ENCODE data around the gene FUT6.

FUT6 gene

DNA sequence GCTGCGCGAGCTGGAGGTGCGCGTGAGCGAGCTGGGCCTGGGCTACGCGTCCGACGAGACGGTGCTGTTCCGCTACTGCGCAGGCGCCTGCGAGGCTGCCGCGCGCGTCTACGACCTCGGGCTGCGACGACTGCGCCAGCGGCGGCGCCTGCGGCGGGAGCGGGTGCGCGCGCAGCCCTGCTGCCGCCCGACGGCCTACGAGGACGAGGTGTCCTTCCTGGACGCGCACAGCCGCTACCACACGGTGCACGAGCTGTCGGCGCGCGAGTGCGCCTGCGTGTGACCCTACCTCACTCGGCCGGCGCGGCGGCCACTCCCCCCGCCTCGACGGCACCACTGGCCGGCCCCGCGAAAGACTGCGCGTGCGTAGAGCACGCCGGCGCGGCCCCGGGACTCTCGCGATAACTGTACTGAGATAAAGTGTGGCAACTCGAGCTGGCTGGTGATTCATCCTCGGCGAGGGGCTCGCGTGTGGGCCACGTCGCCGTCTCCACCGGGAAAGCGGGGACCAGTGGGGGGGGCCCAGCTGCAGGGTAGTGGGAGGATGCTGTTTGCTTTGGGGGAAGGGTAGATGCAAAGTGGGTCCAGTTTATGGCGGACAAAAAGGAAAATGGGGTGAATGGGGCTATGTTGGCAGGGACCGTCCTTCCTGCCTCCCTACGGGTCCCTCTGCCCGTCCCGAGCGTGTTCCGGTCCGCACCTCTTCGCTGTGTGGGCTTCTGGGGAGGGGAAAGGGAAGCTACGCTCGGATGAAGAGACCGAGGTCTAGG is 11.4 kb downstream of the FUT6 start:
- DNase-seq: peak; percentile 85

GRCh38 chr19:5827342-5827890 is 12.1 kb downstream of the FUT6 start:
- DNase-seq: no peak

DNA sequence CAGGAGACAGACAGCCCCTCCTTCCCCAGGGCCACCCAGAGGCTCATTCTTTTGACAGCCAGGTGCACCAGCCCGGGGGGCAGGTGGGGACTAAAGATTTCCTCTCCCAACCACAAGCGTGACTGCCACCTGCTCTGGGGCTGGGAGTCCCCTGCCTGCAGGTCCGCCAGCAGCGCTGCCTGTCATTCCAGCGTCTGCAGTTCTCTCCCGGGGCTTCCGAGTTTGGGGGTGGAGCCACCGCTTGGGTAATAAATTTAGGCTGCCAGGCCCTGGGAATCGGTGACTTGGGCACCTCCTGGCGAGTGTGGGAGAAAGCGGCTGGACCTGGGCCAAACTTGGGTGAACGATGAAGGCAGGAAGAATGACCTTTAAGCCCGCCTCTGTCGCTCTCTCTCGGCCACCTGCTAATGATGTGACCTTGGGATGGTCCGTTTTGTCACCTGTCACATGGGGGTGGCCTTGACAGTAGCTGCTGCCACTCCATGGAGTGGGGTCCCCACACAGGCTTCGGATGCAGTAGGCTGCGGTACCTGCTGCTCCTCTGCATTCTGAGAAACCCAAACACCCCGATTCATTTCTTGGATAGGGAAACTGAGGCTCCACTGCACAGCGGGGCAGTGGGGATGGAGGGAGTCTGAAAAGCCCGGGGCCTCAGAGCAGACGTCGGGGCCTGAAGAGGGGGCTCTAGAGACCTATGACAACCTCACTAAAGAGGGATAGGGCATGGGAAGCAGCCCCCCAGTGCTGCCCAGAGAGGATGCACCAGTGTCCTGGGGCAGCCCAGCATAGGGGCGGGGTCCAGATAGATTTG is 12.8 kb downstream of the FUT6 start:
- DNase-seq: no peak

- no peak for DNase-seq
Measured at GRCh38 chr19:5825178-5825577, 14.3 kb downstream of the FUT6 start.

DNA sequence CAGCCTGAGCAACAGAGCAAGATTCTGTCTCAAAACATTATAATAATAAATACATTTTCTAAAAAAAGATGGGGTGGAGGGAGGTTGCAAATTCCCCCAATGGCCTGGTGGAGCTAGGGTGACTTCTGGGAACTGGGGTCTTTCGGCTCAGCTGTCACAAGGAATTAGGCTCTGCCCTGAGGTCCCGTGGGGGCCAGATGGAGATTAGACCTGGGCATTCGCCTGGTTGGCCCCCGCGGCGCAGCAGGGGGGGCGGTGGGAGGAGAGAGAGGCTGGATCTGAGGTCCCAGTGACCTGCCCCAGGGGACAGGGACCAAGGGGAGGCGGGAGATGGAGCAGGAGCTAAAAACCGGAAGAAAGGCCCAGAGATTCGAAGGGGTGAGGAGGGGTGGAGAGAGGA is 14.8 kb downstream of the FUT6 start:
- DNase-seq: no peak

DNA sequence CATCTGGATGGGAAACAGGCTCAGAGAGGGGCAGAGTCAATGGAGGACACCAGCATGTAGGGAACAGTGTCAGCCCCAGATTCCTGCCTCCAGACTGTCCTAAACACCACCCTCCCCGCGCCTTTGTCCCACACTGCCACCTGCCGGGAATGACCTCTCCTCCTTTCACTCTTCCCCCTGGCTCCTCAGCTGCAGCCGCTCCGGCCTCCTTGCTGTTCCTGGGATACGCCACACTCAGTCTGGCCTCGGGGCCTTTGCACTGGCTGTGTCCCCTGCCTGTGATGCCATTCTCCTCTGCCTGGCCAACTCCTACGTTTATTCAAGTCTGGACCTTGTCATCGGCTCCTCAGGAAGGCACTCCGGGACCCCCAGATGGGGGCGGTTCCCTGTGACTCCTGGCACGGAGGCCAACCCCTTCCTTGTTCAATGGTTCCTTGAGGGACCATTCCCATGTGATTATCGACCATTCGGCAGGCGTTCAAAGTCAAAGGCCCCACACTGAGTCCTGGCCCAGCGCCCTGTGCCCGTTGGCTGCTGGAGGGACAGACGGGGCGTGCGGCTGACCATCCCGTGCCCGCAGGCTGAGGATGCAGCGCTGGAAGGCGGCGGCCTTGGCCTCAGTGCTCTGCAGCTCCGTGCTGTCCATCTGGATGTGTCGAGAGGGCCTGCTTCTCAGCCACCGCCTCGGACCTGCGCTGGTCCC is 15.8 kb downstream of the FUT6 start:
- no peak for DNase-seq

GRCh38 chr19:5822181-5822844 is 17.2 kb downstream of the FUT6 start:
- DNase-seq: no peak

GRCh38 chr19:5821521-5822180 is 17.9 kb downstream of the FUT6 start:
- no peak for DNase-seq

- DNase-seq: no peak
Measured at GRCh38 chr19:5820785-5821184, 18.7 kb downstream of the FUT6 start.

GRCh38 chr19:5818594-5818993 is 20.9 kb downstream of the FUT6 start:
- DNase-seq: no peak

GRCh38 chr19:5817218-5817617 is 22.3 kb downstream of the FUT6 start:
- no peak for DNase-seq

DNA sequence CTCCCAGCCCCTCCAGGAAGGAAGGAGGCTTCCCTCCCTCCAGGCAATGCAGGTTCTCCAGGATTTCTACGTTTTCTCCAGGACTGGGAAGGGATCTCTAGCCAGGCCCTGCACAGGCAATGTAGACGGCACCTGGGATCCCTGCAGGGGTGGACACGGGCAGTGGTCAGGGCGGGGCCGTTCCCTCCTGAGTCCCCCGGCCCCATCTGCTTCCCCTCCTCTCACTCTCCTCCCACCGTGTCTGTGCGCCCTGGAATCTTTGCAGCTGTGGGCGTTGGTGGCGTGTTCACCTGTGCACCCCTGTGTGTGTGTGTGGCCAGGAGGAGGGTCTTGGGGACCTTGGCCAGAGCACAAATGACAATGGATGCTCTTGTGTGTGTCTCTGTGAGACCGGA is 24.7 kb downstream of the FUT6 start:
- DNase-seq: no peak

GRCh38 chr19:5814123-5814851 is 25.2 kb downstream of the FUT6 start:
- no peak for DNase-seq

- no peak for DNase-seq
Measured at GRCh38 chr19:5811117-5811516, 28.4 kb downstream of the FUT6 start.

DNA sequence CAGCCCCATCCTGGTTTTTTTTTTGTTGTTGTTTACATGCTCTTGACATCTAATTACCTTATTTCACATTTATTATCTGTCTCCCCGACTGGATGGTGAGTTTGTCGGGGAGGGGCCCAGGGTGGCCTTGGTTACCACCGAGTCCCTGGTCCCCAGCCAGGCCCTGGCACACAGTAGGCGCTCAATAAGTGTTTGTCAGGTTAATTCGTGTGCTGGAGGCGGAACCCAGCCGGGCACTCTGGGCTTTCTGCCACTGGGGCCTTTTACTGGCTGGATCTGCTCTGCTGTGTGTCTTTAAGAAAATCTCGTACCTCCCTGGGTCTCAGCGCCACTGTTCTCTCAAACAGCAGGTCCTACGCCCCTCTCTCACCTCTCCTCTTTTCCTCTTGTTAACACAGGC is 30.0 kb downstream of the FUT6 start:
- DNase-seq: no peak

DNA sequence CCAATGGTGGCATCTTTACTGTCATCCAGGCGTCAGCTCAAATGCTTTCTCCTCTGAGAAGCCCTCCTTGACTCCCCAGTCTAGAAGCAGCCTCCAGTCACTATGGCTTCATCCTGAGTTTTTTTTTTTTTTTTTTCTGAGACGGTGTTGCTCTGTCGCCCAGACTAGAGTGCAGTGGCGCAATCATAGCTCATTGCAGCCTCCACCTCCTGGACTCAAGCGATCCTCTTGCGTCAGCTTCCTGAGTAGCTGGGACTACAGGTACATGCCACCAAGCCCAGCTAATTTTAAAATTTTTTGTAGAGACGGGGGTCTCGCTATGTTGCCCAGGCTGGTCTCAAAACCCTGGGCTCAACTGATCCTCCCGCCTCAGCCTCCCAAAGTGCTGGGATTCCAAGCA is 30.4 kb downstream of the FUT6 start:
- no peak for DNase-seq

GRCh38 chr19:5808120-5808816 is 31.2 kb downstream of the FUT6 start:
- DNase-seq: no peak

GRCh38 chr19:5806905-5807304 is 32.6 kb downstream of the FUT6 start:
- no peak for DNase-seq

DNA sequence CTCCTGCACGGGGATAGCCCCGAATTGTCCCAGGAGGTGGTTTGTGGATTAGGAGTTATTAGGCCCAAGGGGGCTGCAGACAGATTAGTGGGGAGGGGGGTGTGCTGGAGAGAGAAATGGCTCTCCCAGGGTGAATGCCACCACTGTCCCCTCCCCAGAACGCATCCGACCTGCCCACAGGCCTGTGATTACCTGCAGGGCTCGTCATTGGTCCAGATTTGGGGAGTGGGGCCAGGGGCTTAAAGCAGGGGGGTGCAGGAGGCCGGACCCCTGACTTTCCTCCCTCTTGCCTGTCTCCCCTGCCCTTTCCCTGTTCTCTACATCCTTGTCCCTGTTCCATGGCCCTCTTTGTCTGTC is 33.4 kb downstream of the FUT6 start:
- DNase-seq: no peak

- peak; percentile 33 for DNase-seq
Measured at GRCh38 chr19:5805462-5806132, 33.9 kb downstream of the FUT6 start.

Measured in activated effector memory CD4-positive, alpha-beta T cell treated with Interleukin-2 at 50 U/mL for 16 hours (primary cell).